Measurements from ENCODE around the gene LHFPL4. TPM values are rescaled to one million over a fixed set of nuclear protein-coding genes. Genes with fewer than 3 reads are reported as not detected.

LHFPL4 gene
- total RNA-seq, 4 donors from 2014 or later: not detected

DNA sequence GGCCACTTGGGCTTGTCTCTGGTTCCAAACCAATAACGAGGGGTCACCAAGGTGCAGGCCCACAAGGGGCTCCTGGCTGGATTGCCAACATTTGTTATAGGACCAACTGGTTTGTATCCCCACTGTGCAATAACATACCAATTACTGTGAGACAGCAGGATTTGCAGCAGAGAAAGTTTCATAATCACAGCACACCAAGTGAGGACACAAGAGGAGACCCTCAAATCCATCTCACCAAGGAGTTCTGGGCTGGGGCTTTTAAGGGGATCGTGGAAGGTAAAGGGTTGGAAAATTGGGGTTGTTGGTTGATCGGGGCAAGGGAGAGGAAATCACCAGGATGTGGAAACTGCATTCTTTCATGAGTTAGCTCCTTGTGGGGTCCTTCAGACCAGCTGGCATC is 29.7 kb upstream of the LHFPL4 start:
- TF ChIP-seq, protein P1, sequence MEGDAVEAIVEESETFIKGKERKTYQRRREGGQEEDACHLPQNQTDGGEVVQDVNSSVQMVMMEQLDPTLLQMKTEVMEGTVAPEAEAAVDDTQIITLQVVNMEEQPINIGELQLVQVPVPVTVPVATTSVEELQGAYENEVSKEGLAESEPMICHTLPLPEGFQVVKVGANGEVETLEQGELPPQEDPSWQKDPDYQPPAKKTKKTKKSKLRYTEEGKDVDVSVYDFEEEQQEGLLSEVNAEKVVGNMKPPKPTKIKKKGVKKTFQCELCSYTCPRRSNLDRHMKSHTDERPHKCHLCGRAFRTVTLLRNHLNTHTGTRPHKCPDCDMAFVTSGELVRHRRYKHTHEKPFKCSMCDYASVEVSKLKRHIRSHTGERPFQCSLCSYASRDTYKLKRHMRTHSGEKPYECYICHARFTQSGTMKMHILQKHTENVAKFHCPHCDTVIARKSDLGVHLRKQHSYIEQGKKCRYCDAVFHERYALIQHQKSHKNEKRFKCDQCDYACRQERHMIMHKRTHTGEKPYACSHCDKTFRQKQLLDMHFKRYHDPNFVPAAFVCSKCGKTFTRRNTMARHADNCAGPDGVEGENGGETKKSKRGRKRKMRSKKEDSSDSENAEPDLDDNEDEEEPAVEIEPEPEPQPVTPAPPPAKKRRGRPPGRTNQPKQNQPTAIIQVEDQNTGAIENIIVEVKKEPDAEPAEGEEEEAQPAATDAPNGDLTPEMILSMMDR (IDR thresholded peaks at IDR 0.05; ENCODE audit: low read depth): no peak

- TF ChIP-seq, protein P1 (IDR thresholded peaks at IDR 0.05; ENCODE audit: low read depth): no peak
These were observed 28.7 kb upstream of the LHFPL4 start for GRCh38 chr3:9582332-9582731.

GRCh38 chr3:9581742-9582141 is 28.1 kb upstream of the LHFPL4 start:
- TF ChIP-seq, protein P1 (IDR thresholded peaks at IDR 0.05; ENCODE audit: low read depth): no peak

DNA sequence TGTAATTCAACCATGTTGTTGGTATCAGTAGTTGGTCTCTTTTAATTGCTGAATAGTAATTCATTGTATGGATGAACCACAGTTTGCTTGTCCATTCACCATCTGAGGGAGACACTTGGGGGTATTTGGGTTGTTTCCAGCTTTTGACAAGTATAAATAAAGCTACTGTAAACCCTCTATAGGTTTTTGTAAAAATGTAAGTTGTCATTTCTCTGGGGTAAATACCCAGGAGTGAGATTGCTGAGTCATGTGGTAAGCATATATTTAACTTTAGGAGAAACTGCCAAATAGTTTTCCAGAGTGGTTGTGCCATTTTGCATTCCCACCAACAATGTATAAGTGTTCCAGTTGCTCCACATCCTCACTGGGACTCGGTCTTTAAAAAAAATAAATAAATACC is 15.4 kb upstream of the LHFPL4 start:
- TF ChIP-seq, protein P1 (IDR thresholded peaks at IDR 0.05; ENCODE audit: low read depth): no peak

DNA sequence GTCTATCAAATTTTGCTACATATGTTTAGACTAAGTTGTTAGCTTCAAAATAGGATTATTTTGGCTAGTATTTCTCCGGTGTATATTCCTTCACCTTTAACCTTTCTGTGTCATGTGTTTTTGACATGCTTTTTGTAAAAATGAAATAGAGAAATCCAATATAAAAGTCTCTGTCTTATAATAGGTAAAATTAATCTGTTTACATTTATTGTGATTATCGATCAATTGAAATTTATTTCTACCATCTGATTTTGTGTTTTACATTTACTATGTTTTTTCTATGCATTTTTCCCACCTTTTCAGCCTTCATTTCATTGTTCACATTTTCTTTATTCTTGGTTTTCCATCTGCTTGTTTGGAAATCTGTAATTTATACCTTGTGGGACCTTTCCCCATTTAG is 11.7 kb upstream of the LHFPL4 start:
- TF ChIP-seq, protein P1 (IDR thresholded peaks at IDR 0.05; ENCODE audit: low read depth): no peak

GRCh38 chr3:9563851-9564250 is 10.2 kb upstream of the LHFPL4 start:
- TF ChIP-seq, protein P1 (IDR thresholded peaks at IDR 0.05; ENCODE audit: low read depth): no peak

GRCh38 chr3:9553948-9554513 is 409 bp upstream of the LHFPL4 start:
- TF ChIP-seq, protein P1 (IDR thresholded peaks at IDR 0.05; ENCODE audit: low read depth): no peak

Data from subcutaneous adipose tissue (tissue), 4 donors.